Activated CD4-positive, alpha-beta T cell treated with anti-CD3 and anti-CD28 coated beads, Interleukin-2, amount 50 U/mL, for 4 hours (primary cell): ENCODE measurements around the gene MRC1.

Source experiments
- DNase-seq, 2 experiments: peaks; one replicate each; pipeline ENCODE4 v3.0.0-alpha.2; 2020

Gene MRC1

GRCh38 chr10:17848646-17849045 lies 39.5 kb downstream of the MRC1 start:
- DNase-seq: no peak

DNA sequence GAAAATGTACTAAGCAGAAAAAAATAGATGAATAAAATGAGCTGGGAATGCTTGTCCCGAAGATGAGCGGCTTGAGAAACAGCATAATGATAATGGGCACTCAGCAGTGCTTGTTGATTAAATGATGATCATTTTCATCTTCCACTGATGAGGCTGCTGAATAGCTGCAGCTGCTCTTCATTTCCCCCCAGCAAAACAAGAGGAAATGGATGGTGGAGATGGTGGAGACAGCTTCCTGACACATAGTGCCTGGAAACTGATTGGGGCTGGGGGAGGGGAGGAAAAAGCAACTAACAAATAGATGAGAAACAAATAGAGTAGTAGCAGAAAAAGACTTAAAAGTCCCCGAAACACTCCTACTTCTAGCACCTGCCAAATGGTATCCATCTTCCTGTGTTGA lies 41.4 kb downstream of the MRC1 start:
- no peak for DNase-seq

- no peak for DNase-seq
Measured at GRCh38 chr10:17851611-17852010, 42.5 kb downstream of the MRC1 start.

DNA sequence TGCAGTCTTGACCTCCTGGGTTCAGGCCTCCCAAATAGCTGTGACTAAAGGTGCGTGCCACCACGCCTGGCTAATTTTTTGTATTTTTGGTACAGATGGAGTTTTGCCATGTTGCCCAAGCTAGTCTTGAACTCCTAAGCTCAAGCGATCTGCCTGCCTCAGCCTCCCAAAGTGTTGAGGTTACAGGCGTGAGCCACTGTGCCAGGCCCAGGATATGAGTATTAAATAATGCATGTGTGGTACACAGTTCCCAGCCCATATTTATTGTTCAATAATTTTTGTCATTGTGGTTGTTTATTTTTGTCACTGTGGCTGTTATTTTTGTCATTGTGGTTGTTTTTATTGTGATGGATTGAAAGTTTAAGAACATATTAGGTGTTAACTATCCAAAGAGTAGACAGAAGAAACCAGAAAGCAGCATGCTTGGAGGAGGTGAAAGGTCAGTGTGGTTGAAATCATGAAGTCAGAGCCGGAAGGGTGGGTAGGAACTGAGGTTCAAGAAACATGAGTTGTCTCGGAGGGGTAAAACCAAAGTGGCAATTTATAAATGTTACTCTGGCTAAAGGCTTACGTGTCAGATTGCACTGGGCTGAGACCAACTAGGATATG lies 45.0 kb downstream of the MRC1 start:
- DNase-seq: no peak

- no peak for DNase-seq
Measured at GRCh38 chr10:17857040-17857439, 47.9 kb downstream of the MRC1 start.

- no peak for DNase-seq
Measured at GRCh38 chr10:17859492-17860156, 50.5 kb downstream of the MRC1 start.

- no peak for DNase-seq
Measured at GRCh38 chr10:17861760-17862159, 52.6 kb downstream of the MRC1 start.

- DNase-seq: no peak
Measured at GRCh38 chr10:17865351-17865750, 56.2 kb downstream of the MRC1 start.

- no peak for DNase-seq
Measured at GRCh38 chr10:17866346-17866745, 57.2 kb downstream of the MRC1 start.

- no peak for DNase-seq
Measured at GRCh38 chr10:17867056-17867455, 57.9 kb downstream of the MRC1 start.

GRCh38 chr10:17871036-17871435 lies 61.9 kb downstream of the MRC1 start:
- no peak for DNase-seq

- no peak for DNase-seq
Measured at GRCh38 chr10:17872191-17873091, 63.3 kb downstream of the MRC1 start.

DNA sequence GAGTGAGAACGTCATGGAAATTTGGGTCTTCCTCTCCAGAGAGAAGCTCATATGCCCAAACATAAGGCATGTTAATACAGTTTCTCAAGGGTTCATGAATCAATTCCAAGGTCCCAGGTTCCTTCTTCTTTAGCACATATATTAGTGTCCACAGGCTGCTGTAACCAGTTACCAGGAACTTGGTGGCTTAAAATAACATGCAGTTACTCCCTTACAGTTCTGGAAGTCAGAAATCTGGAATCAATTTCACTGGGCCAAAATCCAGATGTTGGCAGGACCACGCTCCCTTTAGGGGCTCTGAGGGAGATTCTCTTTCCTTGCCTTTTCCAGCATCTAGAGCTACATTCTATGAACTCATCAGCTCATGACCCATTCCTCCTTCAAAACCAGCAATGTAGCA lies 64.8 kb downstream of the MRC1 start:
- DNase-seq: no peak

DNA sequence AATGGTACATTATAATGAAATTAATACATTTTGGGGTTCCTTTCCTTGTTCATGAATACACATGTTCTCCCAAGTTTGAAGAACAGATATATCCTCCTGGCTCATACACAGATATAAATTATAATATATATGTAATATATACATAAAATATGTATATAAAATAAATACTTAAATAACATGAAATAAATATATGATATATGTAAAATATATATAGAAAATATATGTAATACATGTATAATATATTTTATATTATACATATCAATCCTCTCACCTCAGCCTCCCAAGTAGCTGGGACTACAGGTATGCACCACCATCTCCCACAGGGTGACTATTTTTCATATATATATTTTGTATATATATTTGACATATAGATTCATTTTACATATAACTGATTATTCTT lies 68.0 kb downstream of the MRC1 start:
- DNase-seq: no peak

DNA sequence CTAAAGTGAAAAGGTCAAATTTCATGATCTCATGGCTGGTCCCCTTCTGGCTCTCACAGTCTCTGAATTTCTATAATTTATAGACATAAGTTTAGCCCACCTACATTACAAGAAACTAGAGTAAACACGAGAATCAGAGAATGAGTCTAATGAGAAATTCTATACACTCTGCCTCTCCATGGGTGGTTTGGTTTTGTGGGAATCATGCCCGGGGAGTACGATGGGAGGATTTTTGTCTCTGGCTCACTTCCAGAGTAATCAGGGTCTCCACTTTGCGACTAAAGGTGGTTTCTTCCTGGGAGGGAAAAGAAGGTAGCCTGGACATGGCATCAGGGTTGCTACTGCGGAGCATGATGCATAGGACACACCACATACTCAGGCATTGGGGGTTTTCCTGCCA lies 69.7 kb downstream of the MRC1 start:
- no peak for DNase-seq

GRCh38 chr10:17880601-17881000 lies 71.5 kb downstream of the MRC1 start:
- no peak for DNase-seq

- DNase-seq: no peak
Measured at GRCh38 chr10:17882557-17882956, 73.4 kb downstream of the MRC1 start.

- no peak for DNase-seq
Measured at GRCh38 chr10:17883621-17884020, 74.5 kb downstream of the MRC1 start.

DNA sequence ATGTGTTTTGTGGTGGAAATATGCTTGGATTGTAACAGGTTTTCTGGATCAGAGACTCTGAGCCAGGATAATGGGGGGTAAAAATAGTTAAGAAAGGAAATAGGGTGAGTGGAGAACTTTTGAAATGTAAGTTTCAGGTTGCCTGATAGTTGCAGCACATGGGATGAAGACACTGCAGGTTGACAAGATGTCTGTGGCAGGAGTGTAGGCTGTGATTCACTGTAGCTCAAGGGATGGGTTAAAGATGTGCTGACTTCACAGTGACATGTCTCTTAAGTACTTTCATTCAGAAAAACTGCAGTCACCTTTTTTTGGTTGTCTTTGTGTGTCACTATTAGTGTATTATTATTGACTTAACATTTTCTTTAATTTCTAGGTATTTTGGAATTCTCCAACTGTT lies 79.0 kb downstream of the MRC1 start:
- no peak for DNase-seq

DNA sequence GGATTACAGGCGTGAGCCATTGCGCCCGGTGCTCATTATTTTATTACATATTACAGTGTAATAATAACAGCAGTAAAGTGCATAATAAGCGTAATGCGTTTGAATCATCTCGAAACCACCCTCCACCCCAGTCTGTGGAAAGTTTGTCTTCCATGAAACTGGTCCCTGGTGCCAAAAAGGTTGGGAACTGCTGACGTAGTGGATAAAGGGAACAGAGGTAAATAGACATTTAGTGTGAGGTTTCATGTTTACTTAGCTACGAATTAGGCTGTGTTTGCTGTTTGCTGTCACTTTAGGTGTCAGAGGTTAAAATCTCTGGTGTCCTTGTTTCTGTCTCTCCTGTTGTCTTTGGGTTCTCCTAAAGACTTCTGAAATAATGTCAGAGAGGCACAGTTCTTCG lies 82.3 kb downstream of the MRC1 start:
- no peak for DNase-seq

DNA sequence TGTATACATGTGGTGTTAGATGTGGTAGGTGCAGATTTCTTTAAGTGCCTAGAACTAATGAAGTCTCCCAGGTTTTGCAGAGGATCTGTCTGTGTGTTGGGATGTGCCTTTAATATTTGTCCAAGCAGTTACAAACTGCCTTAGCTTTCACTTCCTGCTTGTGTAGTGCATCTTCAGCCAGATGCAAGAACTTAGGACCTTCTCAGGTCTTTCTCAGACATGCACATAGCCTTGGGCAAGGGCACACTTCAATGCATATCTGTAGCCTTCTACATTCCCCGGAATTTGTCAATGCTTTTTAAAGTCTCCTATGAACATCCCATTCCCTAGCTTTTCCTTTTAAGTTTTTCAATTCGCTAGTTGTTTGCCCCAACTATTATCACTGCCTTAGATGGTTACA lies 95.4 kb downstream of the MRC1 start:
- DNase-seq: no peak

- DNase-seq: no peak
Measured at GRCh38 chr10:17905491-17905890, 96.3 kb downstream of the MRC1 start.

DNA sequence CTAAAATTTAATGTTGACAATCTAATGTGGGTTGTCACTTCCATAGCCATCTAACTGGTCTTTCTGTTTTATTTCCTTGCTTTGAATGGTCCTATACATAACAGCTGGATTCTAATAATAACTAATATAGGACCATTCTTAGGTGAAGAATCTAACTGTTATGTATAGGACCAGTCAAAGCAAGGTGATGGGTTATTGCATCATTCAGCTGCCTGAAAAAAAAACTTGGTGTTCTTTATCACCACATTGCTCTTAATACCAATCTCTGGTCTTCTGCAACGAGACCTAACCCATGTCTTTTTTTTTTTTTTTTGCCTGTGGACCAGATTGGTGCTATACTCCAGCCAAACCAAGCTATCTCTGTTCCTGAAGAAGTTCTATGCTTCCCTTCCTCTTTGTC lies 96.9 kb downstream of the MRC1 start:
- no peak for DNase-seq

DNA sequence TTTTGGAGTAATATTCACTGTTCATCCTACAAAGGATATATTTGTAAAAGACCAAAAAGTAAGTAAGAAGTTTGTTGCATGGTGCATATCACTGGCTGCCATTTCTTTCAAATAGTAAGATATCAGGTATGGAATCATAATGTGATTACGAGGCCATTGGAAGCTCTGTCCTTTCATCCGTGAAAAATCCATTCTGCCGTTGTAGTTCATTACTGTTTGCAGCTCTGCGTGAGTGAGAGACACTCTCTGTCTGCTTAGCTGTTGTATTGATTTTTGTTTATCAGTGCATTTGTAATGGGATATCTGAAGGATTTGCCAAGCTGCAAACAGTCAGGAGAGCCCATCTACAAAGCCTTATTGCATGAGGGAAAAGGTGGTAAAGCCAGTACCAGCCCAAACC lies 98.5 kb downstream of the MRC1 start:
- no peak for DNase-seq
